ENCODE measurements around the gene KHSRP.
A peak's percentile ranks its signal among the peaks of the same experiment; 100 is the strongest.

The KHSRP gene

DNA sequence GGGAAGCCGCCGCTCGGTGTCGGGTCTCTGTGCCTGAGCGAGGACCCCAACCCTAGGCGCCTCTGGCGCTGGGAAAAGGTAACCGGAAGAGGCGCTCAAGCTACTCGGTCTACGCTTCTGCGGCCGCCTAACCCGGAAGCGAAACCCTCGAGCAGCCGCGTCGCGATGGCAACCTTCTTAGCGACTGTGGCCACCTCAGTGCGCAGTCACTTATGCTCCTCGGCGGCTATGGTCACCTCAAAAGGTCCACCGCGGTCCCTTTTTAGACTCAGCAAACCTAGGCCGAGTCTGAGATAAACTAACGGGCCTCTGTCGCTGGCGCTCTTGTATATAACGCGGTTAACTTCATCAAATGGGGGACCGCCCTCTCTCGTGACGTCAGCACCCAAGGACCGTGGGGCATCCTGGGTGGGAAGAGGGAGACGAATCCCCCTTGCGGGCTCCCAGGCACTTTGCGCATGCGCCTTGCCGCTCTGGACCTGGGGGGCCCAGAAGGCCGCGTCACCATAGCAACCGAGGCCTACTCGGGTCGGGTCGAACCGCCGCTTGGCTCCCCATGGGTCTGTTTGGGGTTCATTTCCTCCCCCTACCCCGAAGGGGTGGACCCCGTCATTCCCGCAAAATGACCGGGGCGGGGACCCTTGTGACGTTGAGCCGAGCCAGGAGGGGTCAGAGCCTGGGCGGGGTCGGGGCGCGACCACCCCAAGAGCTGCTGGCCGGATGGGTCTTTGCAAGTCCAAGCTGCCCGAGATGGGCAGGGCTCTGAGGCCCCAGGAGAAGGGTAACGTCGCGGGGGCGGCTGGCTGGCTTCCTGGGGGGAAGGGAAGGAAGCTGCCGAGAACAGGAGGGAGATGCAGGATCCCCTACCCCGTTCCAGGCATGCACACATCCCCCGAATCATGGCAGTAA is 31.3 kb downstream of the KHSRP start, which contains the start of gene GTF2F1:
Gene GTF2F1 (minus strand): TSS at position 91 of the 909 bp plus-strand sequence. CDS start 169 bp downstream, outside the sequence.
- Histone ChIP-seq H3K4me2 (ENCODE audit: low read length) (peak within 1 kb of the TSS; percentile 98), H2AFZ (ENCODE audit: low read length) (peak within 1 kb of the TSS; percentile 24; the same call in 1 of the 2 replicates), H4K20me1 (ENCODE audit: insufficient read depth, low read length) (no peaks in the 10 kb centered on the region), H3K27ac (ENCODE audit: low read depth, low read length, poor library complexity, severe bottlenecking) (peak within 1 kb of the TSS; percentile 36), H3K36me3 (ENCODE audit: insufficient read depth, low read length) (peaks cover 24% of the 10 kb centered on the region), H3K27me3 (ENCODE audit: insufficient read depth, low read length) (no peaks in the 10 kb centered on the region), H3K4me3 (ENCODE audit: low read depth, low read length, poor library complexity, severe bottlenecking) (peak within 1 kb of the TSS; percentile 95), H3K9me2 (ENCODE audit: low read depth, low read length) (no peaks in the 10 kb centered on the region), H3K79me2 (ENCODE audit: insufficient read depth, low read length) (peaks cover 5% of the 10 kb centered on the region; the same call in 1 of the 2 replicates), H3F3A (ENCODE audit: insufficient read depth, low read length) (no peaks in the 10 kb centered on the region; the same call in 1 of the 2 replicates), H3K4me1 (ENCODE audit: insufficient read depth, low read length, severe bottlenecking) (peaks cover 16% of the 10 kb centered on the region), H3K9ac (ENCODE audit: low read length) (peak within 1 kb of the TSS; percentile 93), H3K9me3 (ENCODE audit: low read length) (no peaks in the 10 kb centered on the region)
- TF ChIP-seq, protein P1, sequence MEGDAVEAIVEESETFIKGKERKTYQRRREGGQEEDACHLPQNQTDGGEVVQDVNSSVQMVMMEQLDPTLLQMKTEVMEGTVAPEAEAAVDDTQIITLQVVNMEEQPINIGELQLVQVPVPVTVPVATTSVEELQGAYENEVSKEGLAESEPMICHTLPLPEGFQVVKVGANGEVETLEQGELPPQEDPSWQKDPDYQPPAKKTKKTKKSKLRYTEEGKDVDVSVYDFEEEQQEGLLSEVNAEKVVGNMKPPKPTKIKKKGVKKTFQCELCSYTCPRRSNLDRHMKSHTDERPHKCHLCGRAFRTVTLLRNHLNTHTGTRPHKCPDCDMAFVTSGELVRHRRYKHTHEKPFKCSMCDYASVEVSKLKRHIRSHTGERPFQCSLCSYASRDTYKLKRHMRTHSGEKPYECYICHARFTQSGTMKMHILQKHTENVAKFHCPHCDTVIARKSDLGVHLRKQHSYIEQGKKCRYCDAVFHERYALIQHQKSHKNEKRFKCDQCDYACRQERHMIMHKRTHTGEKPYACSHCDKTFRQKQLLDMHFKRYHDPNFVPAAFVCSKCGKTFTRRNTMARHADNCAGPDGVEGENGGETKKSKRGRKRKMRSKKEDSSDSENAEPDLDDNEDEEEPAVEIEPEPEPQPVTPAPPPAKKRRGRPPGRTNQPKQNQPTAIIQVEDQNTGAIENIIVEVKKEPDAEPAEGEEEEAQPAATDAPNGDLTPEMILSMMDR (IDR thresholded peaks at IDR 0.05; ENCODE audit: low read length), result 0 out of 2 replicates have a peak, but pooled peaks have one; percentile 5
- TF ChIP-seq EZH2 (IDR thresholded peaks at IDR 0.05; ENCODE audit: borderline replicate concordance, low read length), result no peak

DNA sequence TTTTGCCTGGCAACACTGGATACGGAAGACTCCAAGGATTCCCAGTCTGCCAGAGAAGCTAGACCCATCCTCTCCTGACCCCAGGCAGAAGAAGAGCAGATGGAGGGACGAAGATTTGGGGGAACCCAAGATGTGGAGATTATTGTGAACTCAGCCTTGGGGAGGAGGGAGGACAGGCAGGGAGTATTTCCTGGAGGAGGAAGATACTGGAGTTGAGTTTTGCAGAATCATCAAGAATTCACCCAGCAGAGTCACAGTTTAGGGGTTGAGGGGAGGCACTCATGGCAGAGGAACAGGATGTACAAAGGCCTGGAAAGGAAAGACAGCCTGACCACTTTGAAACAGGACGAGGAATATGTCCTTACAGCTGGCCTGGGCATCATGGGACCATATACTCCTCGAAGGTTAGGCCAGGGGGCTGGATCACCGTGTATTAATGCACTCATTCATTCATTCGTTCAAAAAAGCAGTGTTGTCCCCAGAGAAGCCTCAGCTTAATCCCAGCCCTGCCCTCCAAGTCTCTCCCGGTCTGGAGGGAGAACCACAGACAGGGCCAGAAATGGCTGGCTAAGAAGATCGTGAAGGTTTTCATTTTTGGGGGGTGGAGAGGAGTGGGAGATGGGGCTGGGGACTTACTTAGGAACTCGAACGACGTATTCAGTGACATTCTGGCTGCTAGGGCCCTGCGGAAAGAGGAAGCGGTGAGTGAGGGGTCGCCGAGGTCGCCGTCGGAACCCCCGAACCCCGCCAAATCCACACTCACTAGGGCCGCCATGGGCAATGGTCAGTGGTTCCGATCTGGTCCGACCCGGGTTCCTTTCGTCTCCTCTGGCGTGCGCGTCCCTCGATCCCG is 32.2 kb downstream of the KHSRP start:
- H3K4me1 ChIP-seq (ENCODE audit: insufficient read depth, low read length, severe bottlenecking), result peaks cover 16% of the 10 kb centered on the region
- H3K36me3 ChIP-seq (ENCODE audit: insufficient read depth, low read length), result peaks cover 32% of the 10 kb centered on the region
- peak overlapping the region; percentile 36 for H3K27ac ChIP-seq (ENCODE audit: low read depth, low read length, poor library complexity, severe bottlenecking)
- no peaks in the 10 kb centered on the region for H3K9me2 ChIP-seq (ENCODE audit: low read depth, low read length)
- peak overlapping the region; percentile 93 for H3K9ac ChIP-seq (ENCODE audit: low read length)
- H3K9me3 ChIP-seq (ENCODE audit: low read length), result no peaks in the 10 kb centered on the region
- H4K20me1 ChIP-seq (ENCODE audit: insufficient read depth, low read length), result no peaks in the 10 kb centered on the region
- peaks cover 5% of the 10 kb centered on the region; the same call in 1 of the 2 replicates for H3K79me2 ChIP-seq (ENCODE audit: insufficient read depth, low read length)
- 0 out of 2 replicates have a peak overlapping the region, but pooled peaks have one; percentile 24 for H2AFZ ChIP-seq (ENCODE audit: low read length)
- H3K4me2 ChIP-seq (ENCODE audit: low read length), result peak overlapping the region; percentile 98
- no peaks in the 10 kb centered on the region for H3K27me3 ChIP-seq (ENCODE audit: insufficient read depth, low read length)
- H3K4me3 ChIP-seq (ENCODE audit: low read depth, low read length, poor library complexity, severe bottlenecking), result peak overlapping the region; percentile 95
- no peaks in the 10 kb centered on the region; the same call in 1 of the 2 replicates for H3F3A ChIP-seq (ENCODE audit: insufficient read depth, low read length)
- TF ChIP-seq, protein P1 (IDR thresholded peaks at IDR 0.05; ENCODE audit: low read length), result no peak
- no peak for TF ChIP-seq EZH2 (IDR thresholded peaks at IDR 0.05; ENCODE audit: borderline replicate concordance, low read length)

DNA sequence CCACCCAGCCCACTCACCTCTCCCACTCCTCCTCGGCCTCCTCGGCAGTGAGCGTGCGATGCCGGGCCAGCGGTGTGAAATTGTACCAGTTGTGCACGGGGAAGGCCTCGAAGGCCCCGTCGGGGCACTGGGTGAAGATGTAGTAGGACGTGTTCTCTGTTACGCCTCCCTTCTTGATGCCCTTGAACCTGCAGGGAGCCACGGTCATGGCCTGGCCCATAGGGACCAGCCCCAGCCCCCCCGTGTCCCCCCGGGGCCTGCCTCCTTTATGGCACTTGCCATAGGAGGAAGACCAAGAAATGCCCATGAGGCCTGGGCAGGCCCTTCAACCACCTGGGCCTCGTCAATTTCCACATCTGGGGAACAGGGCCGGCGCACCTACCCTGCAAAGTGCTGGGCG is 37.2 kb downstream of the KHSRP start:
- no peak overlapping the region for H3K9ac ChIP-seq (ENCODE audit: low read length)
- peaks cover 66% of the 10 kb centered on the region for H3K36me3 ChIP-seq (ENCODE audit: insufficient read depth, low read length)
- H3K4me2 ChIP-seq (ENCODE audit: low read length), result no peak overlapping the region

More for the DNA sequence above, 37.2 kb downstream of the KHSRP start:
- H3K4me1 ChIP-seq (ENCODE audit: insufficient read depth, low read length, severe bottlenecking), result peaks cover 7% of the 10 kb centered on the region
- H3K9me2 ChIP-seq (ENCODE audit: low read depth, low read length), result no peaks in the 10 kb centered on the region
- no peaks in the 10 kb centered on the region for H3K27me3 ChIP-seq (ENCODE audit: insufficient read depth, low read length)
- no peak overlapping the region for H3K27ac ChIP-seq (ENCODE audit: low read depth, low read length, poor library complexity, severe bottlenecking)
- H4K20me1 ChIP-seq (ENCODE audit: insufficient read depth, low read length), result no peaks in the 10 kb centered on the region
- H2AFZ ChIP-seq (ENCODE audit: low read length), result no peak overlapping the region
- H3K4me3 ChIP-seq (ENCODE audit: low read depth, low read length, poor library complexity, severe bottlenecking), result no peak overlapping the region
- TF ChIP-seq, protein P1 (IDR thresholded peaks at IDR 0.05; ENCODE audit: low read length), result no peak
- TF ChIP-seq EZH2 (IDR thresholded peaks at IDR 0.05; ENCODE audit: borderline replicate concordance, low read length), result no peak
- no peaks in the 10 kb centered on the region for H3F3A ChIP-seq (ENCODE audit: insufficient read depth, low read length)
- peaks cover 2% of the 10 kb centered on the region; the same call in 1 of the 2 replicates for H3K79me2 ChIP-seq (ENCODE audit: insufficient read depth, low read length)
- H3K9me3 ChIP-seq (ENCODE audit: low read length), result no peaks in the 10 kb centered on the region
